ENCODE results near the gene ACAP3.
A peak's percentile ranks its signal among the peaks of the same experiment; 100 is the strongest.

ACAP3 gene

DNA sequence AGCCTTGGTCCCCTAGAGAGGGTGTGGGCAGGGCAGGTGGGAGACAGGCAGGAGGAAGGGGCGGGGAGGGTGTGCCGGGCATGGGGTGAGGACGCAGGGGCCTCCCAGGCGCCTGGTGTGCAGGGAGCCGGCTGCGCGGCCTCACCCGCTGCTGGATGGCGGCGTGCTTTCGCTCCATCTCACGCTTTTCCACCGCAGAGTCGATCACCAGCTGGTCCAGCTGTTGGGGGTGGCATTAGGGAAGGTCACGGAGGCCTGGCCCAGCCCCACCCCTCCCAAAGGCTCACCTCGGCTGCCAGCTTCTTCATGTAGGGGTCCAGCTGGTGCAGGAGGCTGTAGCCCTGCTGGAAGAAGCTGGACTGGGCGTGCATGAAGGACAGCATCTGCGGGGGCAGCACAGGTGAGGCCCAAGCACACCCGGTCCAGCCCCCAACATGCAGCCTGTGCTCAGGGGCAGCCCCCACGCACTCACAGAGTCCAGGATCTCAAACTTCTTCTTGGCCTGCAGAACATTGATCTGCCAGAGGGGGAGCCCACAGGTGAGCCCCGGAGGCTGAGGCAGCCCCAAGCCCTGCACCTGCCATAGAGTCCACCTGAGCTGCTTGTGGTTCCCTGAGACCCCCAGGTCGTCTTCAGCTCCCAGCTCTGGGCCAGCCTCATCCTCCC, 7.9 kb downstream of the ACAP3 start:
- no peak for DNase-seq

DNA sequence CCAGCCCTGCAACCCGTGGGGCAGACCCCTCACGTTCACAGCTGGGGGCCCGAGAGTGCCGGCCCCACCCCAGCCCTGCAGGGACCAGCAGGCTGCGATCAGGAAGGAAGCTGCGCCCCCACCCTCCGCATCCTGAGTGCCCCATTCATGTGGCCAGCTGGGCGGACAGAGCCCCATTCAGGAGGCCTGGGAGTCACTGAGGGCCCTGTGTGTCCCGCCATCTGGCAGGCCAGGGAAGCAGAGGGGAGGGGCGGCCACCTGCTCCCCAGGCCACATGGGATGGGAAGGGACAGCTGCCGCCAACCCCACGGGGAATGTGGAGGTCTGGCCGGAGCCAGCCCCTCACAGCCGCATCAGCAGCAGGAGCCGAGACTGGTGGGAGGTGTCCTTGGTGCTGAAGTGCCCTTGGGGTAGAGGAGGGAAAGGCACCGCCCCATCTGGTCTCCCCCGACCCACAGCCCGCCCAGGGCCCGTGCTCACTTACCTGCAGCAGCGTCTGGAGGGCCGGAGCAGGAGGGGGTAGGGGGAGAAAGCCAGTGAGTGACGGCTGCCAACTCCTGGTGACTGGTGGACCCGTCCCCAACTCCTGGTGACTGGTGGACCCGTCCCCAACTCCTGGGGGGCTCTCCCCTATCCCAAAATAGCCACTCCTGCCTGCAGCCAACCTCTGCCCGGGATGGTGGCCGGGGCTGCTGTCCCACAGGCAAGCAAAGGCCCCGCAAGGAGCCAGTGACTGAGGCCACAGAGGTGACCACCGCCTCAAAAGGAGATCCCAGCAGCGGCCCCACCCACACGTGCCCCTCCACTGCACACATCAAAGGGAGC, 8.7 kb downstream of the ACAP3 start:
- DNase-seq = no peak

DNA sequence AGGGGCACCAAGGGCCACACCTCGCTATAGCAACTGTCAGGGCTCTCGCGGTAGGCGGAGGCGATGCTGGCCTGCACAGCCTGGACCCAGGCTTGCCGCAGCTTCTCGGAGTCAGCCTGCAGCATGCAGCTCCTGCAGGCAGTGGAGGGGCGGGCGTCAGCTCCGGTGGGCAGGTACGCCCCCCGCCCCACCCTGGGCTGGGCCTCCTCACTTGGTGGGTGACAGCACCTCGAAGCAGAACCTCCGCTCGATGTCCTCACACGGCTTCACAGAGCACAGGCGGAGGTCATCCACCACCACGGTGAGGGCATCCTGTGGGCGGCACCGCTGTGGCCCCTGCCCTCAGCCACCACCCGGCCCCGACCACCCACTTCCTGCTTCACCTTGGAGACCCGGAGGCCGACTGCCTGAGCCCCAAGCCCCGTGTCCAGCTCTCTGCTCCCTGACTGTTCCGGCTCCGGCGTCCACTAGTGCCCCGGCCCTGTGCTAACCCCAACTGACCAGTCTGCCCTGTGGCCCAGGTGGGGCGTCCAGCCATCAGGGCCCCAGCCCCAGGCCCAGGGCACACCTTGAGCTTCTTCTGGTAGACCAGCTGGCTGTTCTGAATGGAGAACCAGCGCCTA, 9.8 kb downstream of the ACAP3 start:
- DNase-seq = no peak

DNA sequence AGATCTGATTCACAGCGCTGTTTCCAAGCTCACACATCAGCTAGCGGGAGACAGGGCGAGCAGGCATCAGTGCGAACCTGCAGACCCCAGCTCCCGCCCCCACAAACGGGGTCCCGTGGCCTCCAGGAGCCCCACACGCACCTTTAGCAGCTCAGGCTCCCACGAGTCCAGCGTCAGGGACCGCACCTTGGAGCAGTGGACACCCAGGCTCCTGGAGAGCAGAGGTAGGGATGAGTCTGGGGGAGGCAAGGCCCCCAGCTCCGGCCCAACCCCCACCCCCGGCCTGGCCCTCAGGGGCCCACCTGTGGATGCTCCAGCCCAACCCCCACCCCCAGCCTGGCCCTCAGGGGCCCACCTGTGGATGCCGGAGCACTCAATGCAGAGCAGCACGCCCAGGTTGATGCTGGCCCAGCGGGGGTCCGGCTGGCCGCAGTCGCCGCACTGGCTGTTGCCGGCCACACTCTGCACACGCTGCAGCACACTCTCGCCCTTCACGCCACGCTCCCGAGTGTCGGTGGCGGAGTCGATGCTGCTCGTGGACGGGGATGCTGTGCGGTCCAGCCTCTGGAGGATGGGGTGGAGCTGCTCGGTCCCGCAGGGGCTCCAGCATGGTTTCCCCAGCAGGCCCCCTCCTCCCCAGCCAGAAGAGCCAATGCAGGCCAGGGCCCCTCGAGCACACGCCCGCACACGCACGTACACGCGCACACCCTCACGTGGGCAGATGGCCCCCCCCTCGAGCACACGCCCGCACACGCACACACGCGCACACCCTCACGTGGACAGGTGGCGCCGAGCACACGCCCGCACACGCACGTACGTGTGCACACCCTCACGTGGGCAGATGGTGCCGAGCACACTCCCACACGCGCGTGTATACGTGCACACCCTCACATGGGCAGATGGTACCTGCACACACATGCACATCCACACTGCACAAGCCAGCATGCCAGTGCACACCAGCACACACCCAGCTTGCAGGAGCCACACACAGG, 11.4 kb downstream of the ACAP3 start:
- DNase-seq = no peak

DNA sequence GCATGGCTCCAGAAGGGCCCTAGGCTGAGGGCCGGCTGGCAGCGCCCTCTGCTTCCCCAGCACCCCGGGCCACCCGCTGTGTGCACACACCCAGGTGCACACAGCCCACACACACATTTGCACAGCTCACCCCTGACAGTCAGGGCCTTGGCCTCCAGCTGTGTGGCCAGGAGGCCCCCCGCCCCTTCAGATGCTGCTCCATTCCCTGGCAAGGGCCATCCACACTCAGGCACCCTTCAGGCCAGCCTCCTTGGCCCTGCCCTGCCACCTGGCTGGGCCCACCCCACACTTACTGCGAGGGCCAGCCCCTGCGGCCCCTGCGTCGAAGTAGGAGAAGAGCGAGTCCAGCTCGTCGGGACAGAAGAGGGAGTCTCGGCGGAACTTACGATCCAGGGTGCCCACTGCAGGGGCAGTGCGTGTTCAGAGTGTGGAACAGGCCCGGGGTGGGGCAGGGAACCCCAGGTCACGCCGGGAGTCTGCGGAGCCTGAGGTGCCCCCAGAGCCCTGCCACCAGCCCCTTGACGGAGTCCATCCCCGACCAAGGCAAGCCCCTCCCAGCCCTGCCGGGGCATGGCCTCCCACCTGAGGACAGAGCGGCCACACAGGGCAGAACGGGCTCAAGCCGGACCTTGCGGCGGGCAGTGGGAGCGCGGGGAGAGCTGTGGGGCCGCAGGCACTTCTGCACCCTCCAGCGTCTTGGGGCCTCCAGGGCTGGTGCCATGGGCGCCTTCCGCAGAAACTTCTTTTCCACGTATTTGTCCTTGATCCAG, 12.4 kb downstream of the ACAP3 start:
- no peak for DNase-seq

DNA sequence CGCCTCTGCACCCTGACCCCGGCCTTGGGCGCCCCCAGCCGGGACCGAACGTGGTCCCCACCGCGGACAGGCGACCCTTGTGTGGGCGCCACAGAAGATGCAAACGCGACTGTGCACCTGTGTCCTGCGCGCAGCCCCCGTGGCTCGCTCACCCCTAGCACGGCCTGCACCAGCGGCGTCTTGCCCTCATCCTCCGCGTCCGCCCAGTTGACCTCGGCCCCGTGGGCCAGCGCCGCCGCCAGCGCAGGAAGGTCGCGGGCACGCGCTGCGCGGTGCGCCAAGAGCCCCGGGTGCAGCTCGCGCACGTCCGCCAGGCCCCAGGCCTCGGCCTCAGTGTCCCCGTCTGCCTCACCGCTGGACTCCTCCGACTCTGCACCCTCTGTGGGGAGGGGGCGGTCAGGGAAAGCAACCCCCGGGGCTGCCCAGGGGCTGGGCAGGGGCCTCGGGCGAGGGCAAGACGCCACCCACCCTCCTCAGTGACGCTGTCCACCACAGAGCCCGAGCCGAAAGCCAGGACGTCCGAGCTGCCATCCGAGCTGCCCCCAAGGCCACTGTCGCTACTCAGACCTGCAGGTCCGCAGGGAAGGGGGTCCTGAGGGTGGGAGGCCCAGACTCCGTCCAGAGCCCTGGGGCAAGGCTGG, 13.4 kb downstream of the ACAP3 start:
- DNase-seq = no peak

DNA sequence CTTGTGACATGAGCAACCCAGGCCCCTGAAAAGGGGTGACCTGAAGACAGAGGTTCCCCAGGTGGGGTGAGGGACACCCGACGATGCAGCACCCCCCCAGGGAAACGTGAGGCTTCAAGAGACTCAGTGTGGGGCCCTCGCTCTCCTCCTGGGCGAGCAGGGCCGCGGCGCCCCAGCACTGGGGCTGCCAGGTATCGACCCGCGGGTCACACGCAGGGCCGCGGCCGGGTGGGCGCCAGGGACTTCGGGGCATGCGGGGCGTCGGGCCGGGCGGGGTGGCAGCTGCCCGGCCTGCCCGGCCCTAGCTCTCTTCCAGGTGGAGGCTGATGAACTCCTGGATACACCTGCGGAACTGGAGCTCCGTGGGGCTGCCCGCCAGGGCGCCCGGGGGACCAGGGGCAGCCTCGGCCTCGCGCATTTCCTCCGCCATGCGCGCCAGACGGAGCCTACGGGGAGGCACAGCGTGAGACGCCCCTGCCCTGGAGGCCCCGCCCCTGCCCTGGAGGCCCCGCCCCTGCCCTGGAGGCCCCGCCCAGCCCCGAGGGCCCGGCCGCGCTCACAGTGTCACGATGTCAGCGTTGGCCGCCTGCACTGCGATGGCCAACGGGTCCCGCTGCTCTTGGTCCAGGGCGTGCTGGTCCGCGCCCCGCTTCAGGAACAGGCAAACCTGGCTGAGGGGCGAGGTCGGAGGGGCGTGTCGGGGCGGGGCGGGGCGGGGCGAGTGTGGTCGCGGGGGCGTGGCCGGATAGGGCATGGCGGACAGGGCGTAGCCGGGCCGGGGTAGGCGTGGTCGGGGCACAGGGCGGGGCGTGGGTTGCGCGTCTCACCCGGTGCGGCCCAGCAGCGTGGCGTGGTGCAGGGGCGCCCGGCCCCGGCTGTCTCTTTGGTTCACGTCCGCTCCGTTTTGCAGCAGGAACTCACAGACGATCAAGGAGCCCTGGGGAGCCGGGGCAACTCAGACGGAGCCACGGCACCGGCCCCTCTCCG, 14.2 kb downstream of the ACAP3 start:
- DNase-seq = no peak

DNA sequence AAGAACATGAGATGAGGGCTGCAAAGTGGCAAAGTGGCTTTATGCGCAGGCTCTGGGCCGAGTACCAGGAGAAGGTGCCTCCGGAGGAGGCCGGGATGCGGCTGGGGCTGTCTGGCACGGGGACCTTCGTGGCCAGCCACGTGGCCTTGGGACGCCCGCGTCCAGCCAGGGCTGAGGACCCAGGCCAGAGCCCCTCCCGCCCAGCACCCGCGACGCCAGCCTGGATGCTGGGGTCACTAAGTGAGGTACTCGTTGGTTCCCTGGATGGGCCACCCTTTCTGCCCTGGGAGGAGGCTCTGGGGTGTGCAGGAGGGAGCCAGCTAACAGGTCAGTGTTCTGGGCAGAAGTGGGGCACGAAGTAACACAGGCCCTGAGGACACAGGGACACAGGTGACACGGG, 14.9 kb downstream of the ACAP3 start:
- no peak for DNase-seq

DNA sequence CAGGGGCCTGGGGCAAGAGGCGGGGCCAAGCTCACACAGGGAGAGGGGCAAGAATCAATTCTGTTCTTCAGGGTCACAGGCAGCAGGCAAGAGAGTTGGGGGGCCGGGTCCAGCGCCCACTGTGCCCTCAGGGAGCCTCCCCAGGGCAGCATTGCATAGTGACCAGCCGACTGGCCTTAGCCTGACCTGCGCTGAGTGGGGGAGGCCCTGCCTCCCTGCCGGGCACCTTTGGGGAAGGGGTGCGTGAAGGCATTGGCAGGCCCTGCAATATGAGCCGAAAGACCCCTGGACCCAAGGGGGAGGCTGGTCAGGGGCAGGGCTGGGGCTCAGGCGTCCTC, 15.3 kb downstream of the ACAP3 start:
- DNase-seq = no peak

DNA sequence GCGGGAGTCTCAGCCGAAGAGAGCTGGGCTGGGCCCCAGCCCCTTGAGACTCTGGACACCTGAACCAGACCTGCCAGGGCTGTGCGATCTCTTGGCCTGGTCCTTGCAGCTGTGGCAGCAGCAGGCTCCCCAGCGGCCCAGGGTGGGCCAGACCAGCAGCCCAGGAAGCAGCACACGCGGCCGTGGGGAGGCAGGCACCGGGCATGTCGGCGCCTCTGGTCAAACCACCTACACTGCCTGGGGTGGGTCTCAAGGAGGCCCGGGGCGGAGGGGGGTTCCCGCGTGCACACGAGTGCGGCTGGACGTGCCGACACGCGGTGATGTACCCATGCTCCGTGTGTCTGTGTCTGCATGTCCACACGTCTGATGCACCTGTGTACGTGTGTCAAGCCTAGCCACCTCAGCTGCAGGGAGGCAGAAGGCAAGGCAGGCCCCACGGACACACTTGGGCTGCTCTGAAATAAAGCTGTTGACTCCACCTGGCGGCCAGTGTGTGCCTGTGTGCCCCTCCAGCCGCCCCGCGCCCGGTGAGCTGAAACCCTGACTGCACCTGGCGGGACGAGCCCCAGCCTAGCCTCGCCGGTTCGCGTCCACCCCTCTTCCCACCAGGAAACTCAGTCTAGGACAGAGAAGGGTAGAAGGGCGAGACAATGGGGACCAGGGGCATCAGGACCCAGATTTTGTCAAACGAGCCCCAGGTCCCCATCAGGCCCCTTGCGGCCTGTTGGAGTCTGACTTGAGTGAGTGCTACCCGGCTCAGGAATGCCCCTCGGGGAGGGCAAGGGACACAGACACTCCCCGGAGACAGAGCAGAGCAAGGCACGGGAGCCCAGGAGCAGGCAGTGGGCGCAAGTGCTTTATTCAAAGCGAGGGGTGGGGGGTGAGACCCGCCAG, 15.9 kb downstream of the ACAP3 start:
- DNase-seq = peak in 4 of 5 experiments; percentile 45 to 75 (median 51)

DNA sequence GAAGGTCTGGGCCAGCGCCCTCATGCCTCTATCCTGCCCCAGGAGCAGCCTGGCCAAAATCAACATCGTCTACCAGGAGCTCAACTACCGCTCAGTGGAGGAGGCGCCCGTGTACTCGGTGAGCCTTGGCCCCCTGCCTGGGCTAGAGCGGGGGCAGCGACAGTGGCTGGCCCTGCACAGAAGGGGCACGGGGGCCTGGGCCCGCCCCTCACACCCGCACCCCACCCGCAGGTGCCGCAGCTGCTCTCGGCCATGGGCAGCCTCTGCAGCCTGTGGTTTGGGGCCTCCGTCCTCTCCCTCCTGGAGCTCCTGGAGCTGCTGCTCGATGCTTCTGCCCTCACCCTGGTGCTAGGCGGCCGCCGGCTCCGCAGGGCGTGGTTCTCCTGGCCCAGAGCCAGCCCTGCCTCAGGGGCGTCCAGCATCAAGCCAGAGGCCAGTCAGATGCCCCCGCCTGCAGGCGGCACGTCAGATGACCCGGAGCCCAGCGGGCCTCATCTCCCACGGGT, 16.7 kb downstream of the ACAP3 start:
- DNase-seq = no peak

DNA sequence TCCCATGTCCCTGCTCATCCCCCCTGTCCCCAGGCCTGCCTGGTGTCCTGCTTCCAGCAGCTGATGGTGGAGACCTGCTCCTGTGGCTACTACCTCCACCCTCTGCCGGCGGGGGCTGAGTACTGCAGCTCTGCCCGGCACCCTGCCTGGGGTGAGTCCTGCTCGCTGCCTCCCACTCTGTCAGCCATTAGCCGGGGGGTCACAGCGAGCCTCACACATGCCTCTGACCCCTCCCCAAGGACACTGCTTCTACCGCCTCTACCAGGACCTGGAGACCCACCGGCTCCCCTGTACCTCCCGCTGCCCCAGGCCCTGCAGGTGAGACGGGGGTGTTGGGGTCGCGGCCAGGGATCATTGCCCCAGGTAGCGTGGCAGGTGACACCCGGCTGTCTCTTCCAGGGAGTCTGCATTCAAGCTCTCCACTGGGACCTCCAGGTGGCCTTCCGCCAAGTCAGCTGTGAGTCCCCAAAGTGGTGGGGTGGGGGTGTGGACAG, 17.4 kb downstream of the ACAP3 start:
- DNase-seq = peak; percentile 30 to 57 (median 44)

DNA sequence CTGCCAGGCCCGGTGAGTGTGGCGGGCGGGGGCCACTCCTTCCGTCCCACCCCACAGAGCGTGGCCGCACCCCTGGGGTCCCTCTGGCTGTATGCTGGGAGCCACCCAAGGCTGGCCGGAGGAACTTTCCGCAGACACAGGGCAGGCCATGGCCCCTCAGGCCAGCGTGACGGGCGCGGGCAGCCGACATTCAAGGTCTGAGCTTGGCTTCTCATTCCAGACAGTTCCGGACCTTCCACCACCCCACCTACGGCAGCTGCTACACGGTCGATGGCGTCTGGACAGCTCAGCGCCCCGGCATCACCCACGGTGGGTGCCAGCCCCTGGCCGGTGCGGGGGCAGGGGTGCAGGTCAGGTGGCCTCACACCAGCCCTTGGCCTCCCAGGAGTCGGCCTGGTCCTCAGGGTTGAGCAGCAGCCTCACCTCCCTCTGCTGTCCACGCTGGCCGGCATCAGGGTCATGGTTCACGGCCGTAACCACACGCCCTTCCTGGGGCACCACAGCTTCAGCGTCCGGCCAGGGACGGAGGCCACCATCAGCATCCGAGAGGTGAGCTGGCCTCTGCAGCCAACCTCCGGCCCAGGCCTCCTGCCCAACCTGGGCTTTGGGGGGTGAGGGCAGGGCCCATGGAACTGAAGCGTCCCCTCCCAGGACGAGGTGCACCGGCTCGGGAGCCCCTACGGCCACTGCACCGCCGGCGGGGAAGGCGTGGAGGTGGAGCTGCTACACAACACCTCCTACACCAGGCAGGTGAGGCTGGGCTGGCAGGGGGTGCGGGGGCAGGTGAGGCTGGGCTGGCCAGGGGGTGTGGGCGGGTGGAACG, 20.2 kb downstream of the ACAP3 start:
- DNase-seq = no peak

DNA sequence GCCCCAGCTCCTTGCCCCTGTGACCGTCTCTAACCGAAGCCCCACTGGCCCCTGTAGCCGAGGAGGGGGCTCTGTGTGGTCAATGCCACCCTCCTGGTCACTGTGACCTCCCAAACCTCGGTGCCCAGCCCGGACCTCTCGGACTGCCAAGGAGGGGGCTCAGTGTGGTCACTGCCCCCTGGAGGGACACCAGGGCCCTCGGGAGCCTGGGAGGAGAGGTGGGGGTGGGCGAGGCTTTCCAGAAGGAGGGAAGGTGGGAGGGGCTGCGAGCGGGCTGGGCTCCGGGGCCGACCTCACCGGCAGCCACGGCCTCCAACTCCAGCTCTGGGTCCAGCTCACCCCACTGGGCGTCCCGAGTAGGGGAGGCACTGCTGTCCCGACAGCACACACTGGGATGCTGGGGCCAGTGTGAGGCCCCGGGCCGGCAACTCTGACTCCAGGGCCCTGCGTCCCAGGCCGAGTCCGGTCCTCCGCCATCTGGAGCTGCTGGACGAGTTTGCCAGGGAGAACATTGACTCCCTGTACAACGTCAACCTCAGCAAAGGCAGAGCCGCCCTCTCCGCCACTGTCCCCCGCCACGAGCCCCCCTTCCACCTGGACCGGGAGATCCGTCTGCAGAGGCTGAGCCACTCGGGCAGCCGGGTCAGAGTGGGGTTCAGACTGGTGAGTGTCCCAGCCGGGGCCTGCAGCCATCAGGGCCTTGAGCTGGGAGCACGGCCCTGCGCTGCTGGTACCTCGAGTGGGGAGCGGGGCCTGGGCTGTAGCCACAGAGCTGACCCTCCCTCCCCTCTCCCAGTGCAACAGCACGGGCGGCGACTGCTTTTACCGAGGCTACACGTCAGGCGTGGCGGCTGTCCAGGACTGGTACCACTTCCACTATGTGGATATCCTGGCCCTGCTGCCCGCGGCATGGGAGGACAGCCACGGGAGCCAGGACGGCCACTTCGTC, 21.1 kb downstream of the ACAP3 start:
- DNase-seq = peak in 1 of 5 experiments; percentile 2

DNA sequence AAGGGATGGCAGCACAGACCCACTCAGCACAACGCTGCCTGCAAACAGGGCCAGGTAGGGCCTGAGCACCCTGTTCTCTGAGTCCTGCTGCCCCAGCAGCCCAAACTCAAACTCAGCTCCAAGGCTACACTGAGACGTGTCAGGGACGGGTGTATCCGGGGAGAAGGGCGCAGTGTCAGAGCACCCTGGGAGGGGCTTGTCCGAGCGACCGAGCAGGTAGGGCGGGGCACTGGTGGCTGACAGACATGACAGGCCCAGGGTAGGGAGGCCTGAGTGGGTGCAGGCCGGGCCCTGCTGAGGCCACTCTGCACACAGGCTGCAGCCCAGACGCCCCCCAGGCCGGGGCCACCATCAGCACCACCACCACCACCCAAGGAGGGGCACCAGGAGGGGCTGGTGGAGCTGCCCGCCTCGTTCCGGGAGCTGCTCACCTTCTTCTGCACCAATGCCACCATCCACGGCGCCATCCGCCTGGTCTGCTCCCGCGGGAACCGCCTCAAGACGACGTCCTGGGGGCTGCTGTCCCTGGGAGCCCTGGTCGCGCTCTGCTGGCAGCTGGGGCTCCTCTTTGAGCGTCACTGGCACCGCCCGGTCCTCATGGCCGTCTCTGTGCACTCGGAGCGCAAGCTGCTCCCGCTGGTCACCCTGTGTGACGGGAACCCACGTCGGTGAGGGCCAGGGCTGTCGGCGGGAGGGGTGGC, 22.0 kb downstream of the ACAP3 start:
- peak in 1 of 5 experiments; percentile 3 for DNase-seq

DNA sequence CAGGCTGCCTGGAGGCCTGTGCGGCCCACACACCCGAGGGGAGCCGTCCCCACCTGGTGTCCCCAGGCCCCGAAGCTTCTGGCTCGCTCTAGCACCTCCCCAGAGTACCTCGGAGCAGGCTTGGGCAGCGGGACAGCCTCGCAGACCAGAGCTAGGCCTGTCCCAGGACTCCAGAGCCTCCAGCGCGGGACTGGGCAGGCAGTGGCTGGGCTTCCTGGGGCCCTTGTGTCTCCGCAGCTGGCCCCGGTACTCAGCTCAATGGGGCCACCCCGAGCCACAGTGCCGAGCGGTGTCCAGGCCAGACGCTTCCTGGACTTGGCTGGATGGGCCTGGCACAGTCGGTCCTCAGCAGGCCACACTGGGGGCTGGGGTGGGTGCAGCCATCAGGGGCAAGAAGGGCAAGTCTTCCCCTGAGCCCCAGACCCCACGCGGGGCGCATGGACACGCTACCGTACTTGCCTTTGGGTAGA, 22.6 kb downstream of the ACAP3 start:
- DNase-seq = no peak
